DMS114 treated with DMSO at 0.1 percent for 48 hours (cell line): Measurements from ENCODE around the gene TPSG1.
"Not testable (repeated sequence)": the region's sequence is repeated elsewhere in the genome, so short reads cannot be mapped to it uniquely, and the experiment has no call there.

ENCODE experiments used
- DNase-seq: peaks from one replicate; lab custom pipeline; 2025; ENCODE audit not compliant: unreplicated experiment; lab: John Stamatoyannopoulos, UW

TPSG1 gene

GRCh38 chr16:1232049-1232748 is 7.1 kb upstream of the TPSG1 start:
- not testable (repeated sequence) for DNase-seq

DNA sequence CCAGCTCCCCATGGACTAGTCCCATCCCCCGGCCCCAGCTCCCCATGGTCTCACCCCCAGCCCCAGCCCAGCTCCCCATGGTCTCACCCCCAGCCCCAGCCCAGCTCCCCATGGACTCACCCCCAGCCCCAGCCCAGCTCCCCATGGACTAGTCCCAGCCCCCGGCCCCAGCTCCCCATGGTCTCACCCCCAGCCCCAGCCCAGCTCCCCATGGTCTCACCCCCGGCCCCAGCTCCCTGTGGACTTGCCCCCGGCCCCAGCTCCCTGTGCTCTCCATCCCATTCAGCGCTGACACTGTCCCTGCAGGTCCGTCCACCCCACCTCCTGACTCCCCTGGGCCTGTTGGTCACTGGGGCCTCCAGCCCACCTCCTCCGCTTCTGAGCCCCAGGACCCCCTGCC is 6.2 kb upstream of the TPSG1 start:
- DNase-seq: not testable (repeated sequence)

DNA sequence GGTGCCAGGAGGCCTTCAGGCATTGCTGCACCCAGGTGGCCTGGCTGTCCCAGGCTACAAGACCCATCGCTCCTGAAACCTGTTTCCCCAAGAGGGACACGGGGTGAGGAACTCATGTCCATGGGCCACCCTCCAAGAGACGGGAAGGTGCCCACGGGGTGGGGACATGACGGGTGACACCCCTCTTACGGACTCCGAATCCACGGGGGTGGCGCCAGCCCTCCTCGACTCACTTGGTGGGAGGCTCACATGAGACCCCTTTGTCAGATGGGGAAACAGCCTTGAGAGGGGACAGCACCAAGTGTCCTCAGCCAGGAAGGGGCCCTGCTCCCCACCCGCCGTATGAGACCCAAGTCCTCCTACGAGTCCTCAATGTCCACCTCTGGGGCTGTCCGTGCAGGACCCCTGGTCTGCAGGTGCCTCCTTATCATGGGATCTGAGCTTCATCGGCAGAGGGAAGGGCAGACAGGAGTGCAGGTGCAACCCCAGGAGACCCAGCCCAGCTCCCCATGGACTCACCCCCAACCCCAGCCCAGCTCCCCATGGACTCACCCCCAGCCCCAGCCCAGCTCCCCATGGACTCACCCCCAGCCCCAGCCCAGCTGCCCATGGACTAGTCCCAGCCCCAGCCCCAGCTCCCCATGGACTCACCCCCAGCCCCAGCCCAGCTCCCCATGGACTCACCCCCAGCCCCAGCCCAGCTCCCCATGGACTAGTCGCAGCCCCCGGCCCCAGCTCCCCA is 5.6 kb upstream of the TPSG1 start:
- not testable (repeated sequence) for DNase-seq

DNA sequence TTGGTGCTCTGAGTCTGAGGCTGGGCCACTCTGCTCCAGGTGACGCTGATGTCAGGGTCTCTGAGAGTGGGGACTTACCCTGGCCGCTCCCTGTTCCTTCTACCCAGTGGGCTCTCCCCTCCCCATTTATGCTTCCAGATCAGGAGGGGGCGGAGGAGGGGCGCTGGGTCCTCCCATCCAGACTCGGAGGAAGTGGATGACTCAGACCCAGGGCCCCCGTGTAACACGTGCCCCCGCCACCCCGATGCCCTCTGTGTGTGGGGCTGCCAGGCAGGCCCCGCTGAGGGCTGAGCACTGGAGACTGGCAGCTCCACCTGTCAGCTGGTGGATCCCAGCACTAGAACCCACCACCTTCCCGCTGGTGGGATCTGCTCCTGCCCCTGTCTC is 5.0 kb upstream of the TPSG1 start, which contains the start of gene TPSB2:
Gene TPSB2, minus strand, starts transcription at position 101 of the 387 bp plus-strand sequence. CDS start 233 bp downstream, outside the sequence.
- DNase-seq: not testable (repeated sequence)

DNA sequence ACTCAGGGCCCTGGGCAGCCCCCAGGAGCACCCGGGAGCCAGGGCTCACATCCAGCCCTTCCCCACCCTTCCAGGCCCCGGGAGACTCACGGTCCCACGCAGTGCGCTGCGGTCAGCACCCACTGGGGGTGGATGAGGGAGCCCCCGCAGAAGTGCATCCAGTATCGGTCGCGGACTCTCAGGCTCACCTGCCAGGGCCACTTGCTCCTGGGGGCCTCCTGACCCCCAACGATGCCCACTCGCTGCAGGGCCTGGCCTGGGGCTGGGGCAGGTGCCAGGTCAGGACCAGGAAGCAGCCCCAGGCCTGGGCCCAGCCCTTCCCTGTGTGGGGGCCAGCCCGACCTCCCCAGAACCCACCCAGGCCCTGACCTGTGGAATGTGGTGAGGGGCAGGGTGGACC is 4.4 kb upstream of the TPSG1 start:
- DNase-seq: not testable (repeated sequence)

GRCh38 chr16:1228227-1228626 is 3.2 kb upstream of the TPSG1 start:
- DNase-seq: not testable (repeated sequence)

GRCh38 chr16:1226692-1227091 is 1.6 kb upstream of the TPSG1 start:
- not testable (repeated sequence) for DNase-seq

DNA sequence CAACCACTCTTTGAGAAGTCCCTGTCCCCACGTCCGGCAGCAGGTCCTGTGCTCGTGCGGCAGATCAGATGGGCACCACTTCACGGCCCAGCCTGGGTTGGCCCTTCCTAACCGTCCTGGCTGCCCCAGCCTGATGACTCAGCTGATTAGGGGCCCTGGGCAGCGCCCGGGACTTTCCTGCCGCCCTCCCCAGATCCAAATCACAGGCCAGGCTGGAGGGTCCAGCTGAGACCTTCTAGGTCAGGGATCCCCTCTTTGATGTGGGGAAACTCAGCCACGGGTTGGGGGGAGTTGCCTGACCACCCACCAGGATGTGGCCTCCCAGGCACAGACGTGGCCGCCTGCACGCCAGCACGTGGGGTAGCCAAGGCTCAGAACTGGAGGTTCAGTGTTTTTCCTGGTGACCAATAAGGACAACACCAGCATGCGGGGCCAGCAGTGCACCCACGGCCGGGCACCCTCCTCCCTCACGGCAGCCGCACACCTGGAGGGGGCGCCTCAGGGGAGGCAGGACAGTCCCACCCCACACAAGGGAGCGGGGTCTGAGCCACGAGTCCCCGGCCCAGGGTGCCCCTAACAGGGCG is 752 bp upstream of the TPSG1 start:
- DNase-seq: not testable (repeated sequence)

DNA sequence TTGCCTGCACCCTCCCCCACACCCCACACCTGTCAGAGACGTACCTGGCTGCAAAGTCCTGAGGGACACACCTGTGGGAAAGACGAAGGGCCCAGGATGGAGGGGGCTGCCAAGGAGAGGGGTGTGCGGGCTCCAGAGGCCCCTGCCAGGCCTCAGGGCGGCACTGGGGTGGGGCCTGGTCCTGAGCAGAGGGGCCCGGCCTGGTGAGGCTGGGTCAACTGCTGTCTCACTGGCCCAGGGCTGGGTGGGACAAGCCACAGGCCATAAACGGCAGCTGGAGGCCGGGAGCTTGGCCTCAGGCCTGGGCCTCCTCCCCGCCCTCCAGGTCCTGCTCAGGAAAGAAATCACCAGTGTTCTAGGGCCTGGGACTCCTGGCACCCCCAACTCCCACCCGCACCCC is 510 bp downstream of the TPSG1 start:
- no peak for DNase-seq

DNA sequence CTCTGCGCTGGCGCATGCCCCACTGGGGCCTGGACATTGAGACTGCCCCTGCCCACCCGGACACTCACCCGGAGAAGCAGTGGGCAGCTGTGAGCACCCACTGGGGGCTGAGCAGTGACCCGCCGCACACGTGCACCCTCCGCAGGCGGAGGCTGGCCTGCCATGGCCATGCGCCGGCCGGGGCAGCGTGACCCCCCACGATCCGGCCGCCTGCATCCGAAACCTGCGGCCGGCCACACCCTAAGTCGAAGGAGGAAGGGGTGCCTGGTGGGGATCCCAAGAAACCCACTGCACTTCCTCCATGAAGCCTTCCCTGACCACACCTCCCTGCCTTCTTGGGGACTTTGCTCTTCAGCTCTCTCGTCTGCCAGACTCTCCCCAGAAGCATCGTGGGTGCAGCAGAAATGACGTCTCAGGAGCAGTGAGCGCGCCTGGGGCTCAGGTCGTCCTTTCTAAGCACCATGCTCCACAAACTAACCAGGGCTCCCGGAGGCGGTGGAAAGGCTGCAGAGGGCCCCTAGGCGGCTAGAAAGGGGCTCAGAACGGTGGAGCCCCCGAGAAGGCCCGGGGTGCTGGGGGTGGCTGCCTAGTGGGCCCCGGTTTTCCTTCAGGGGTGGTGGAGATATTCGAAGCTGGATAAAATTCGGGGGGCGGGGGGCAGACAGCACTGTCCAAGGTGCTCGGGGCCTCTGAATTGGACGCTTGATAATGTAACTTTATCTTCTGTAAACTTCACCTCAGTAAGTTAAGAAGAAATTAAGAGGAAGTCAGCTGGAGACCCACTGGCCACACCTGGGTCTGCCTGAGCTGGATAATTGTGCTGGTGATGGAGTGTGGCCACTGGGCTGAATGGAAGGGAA is 1.5 kb downstream of the TPSG1 start:
- DNase-seq: no peak

- no peak for DNase-seq
These were observed 2.3 kb downstream of the TPSG1 start for GRCh38 chr16:1222553-1223354.

DNA sequence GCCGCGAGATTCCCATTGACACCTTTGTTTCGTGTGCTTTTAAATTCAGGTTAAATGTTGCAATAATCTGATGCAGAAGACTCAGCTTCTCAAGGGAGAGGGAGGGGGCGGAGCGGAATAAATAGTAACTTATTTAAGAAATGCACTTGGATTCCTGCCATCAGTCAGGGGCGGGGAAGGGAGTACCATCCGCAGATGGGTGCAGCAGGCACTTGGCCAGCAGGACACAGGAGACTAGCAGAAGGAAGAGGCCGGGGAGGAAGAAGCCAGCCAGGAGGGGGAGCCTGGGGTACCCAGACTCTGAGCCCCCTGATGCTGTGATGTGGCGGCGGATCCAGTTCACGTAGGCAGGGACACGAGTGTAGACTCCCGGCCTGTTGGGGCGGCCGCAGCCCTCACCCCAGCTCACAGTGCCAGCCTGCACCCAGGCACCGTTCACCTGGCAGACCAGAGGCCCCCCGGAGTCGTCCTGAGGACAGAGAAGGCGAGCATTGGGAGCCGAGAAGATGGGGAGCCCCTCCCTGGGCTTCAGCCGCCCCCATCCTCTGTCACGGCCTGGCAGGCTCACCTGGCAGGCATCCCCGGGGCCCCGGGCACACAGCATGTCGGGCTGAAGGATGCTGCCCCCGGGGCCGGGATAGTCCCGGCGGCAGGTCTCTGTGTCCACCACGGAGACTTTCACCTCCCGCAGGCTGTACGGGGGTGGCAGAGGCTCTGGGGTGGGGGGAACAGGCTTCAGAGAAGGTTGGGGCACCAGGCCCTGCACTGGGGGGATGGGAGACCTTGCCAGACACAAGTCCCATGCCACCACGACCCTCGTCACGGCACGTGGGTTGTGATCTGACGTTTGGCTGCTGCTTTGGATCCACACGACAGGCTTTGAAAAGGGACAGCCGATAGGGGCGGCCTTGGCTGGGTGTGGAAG is 3.2 kb downstream of the TPSG1 start:
- no peak for DNase-seq

GRCh38 chr16:1220841-1221627 is 4.0 kb downstream of the TPSG1 start:
- DNase-seq: no peak

DNA sequence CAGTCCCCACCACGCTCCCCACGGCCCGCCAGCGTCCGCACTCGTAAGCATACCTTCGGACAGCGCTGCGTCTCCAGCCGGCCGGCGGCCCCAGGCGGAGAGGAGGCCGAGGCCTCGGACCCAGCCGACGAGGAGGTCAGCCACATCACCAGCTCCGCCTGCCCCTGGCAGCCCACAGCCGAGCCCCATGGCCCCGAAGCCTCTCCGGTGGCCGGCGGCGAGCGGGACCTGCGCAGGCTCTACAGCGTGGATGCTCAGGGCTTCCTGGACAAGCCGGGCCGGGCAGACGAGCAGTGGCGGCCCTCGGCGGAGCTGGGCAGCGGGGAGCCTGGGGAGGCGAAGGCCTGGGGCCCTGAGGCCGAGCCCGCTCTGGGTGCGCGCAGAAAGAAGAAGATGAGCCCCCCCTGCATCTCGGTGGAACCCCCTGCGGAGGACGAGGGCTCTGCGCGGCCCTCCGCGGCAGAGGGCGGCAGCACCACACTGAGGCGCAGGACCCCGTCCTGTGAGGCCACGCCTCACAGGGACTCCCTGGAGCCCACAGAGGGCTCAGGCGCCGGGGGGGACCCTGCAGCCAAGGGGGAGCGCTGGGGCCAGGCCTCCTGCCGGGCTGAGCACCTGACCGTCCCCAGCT is 4.9 kb downstream of the TPSG1 start:
- no peak for DNase-seq

DNA sequence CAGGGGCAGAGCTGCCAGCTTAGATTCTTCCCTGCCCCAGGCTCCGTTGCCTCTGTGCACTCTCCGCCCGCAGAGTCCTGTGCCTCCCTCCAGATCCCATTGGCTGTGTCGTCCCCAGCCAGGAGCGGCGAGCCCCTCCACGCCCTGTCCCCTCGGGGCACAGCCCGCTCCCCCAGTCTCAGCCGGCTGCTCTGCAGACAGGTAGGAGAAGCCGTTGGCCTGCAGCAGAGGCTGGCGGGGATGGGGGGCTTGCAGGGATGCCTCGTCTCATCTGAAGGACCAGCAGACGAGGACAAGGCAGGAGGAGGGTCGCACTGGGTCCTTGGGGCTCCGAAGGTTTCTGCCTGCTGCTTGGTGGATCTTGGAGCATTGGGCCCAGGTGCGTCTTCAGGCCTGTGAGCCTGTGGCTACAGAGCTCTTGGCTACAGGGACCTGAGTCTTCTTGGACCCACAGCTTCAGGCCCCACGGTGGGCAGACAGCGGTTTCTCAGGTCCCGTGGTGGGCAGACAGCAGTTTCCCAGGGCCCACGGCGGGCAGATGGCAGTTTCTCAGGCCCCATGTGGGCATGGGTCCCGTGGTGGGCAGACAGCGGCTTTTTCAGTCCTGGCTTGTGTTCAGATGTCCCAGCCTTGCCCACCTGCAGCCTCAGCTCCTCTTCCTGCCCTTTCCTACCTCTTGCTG is 6.0 kb downstream of the TPSG1 start:
- DNase-seq: no peak

- DNase-seq: no peak
These were observed 6.8 kb downstream of the TPSG1 start for GRCh38 chr16:1218061-1218929.
